ENCODE data around the gene TYW3.

Gene TYW3

DNA sequence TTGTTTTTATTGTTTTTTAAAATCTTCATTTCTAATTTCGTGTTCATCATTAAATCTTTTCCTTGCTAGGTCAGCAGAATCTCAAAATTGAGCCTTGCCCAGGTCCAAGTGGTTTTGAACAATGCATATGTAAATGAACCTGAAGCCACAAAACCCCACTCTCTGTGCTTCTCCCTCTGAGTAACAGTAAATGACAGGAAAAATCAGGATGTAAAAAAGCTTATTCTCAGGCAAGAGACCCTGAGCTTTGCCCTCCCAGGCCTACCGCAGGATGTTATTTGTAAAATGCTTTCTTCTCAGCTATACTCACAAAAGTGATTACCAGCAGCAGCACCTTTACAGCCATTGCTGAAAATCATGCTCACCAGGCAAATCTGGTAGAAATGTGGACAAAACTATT, 47.6 kb downstream of the TYW3 start:
- H3K4me1 ChIP-seq (ENCODE audit: control insufficient read depth in 5 of 5, insufficient read depth in 5 of 5, low read length in 5 of 5) = no peaks in the 10 kb centered on the region
- no peak overlapping the region for H3K9ac ChIP-seq (ENCODE audit: low read length in 5 of 5)
- no peaks in the 10 kb centered on the region for H3K36me3 ChIP-seq (ENCODE audit: control insufficient read depth in 5 of 5, insufficient read depth in 5 of 5, low read length in 5 of 5)
- H3K27ac ChIP-seq (ENCODE audit: low read depth, low read length) = no peak overlapping the region
- H3K9me3 ChIP-seq (ENCODE audit: control insufficient read depth in 5 of 5, low read length in 5 of 5) = no peaks in the 10 kb centered on the region
- H3K4me3 ChIP-seq (ENCODE audit: low read depth in 1 of 5, low read length in 5 of 5) = no peak overlapping the region
- peaks cover 0 to 3% (median 3%) of the 10 kb centered on the region in 5 donors for H3K27me3 ChIP-seq (ENCODE audit: control insufficient read depth in 5 of 5, insufficient read depth in 4 of 5, low read length in 5 of 5)

- H3K9ac ChIP-seq (ENCODE audit: low read length in 5 of 5) = no peak overlapping the region
- H3K27ac ChIP-seq (ENCODE audit: low read depth, low read length) = no peak overlapping the region
- H3K9me3 ChIP-seq (ENCODE audit: control insufficient read depth in 5 of 5, low read length in 5 of 5) = peaks cover 0 to 3% (median 0%) of the 10 kb centered on the region in 5 donors
- H3K36me3 ChIP-seq (ENCODE audit: control insufficient read depth in 5 of 5, insufficient read depth in 5 of 5, low read length in 5 of 5) = no peaks in the 10 kb centered on the region
- no peak overlapping the region for H3K4me3 ChIP-seq (ENCODE audit: low read depth in 1 of 5, low read length in 5 of 5)
- H3K4me1 ChIP-seq (ENCODE audit: control insufficient read depth in 5 of 5, insufficient read depth in 5 of 5, low read length in 5 of 5) = no peaks in the 10 kb centered on the region
- peaks cover 0 to 3% (median 3%) of the 10 kb centered on the region in 5 donors for H3K27me3 ChIP-seq (ENCODE audit: control insufficient read depth in 5 of 5, insufficient read depth in 4 of 5, low read length in 5 of 5)
Measured at GRCh38 chr1:74785944-74786343, 53.0 kb downstream of the TYW3 start.

DNA sequence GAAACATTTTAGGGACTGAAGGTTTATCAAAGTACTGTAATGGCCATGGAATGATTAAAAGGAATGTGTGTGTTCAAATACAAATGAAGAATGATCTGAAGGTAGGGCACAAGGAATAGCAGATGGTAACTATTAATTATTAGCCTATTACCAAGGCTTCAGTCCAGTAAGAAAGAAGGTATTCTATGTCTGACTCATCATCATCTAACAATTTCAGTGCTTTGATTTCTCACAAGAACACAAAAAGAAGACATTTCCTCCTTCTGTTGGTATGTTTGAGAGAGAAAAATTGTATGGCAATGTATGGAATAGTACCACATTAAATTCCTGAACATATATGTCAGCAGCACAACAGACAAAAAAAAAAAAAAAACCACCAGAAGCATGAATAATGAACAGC, 57.5 kb downstream of the TYW3 start:
- Histone ChIP-seq H3K4me3 (ENCODE audit: low read depth in 1 of 5, low read length in 5 of 5) (no peak overlapping the region), H3K27ac (ENCODE audit: low read depth, low read length) (no peak overlapping the region), H3K9ac (ENCODE audit: low read length in 5 of 5) (no peak overlapping the region), H3K36me3 (ENCODE audit: control insufficient read depth in 5 of 5, insufficient read depth in 5 of 5, low read length in 5 of 5) (no peaks in the 10 kb centered on the region), H3K4me1 (ENCODE audit: control insufficient read depth in 5 of 5, insufficient read depth in 5 of 5, low read length in 5 of 5) (no peaks in the 10 kb centered on the region), H3K27me3 (ENCODE audit: control insufficient read depth in 5 of 5, insufficient read depth in 4 of 5, low read length in 5 of 5) (no peaks in the 10 kb centered on the region), H3K9me3 (ENCODE audit: control insufficient read depth in 5 of 5, low read length in 5 of 5) (peaks cover 0 to 3% (median 0%) of the 10 kb centered on the region in 5 donors)

DNA sequence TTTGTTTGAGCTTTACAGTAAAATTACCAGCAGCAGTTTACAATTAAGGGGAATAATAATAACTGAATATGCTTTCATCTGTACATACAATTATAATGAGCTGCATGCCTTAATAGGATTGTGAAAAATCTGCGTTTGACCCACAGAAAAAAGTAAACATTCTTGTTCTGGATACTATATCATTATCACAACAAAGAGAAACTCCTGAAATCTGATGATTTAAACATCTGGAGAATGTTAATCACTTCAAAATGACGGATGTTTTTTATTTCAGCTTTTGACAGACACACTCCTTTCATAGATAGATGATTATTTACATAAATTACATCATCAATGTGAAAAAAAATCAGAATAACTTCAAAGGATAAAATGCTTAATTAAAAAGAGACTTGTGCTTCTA, 58.5 kb downstream of the TYW3 start:
- Histone ChIP-seq H3K27me3 (ENCODE audit: control insufficient read depth in 5 of 5, insufficient read depth in 4 of 5, low read length in 5 of 5) (no peaks in the 10 kb centered on the region), H3K27ac (ENCODE audit: low read depth, low read length) (no peak overlapping the region), H3K36me3 (ENCODE audit: control insufficient read depth in 5 of 5, insufficient read depth in 5 of 5, low read length in 5 of 5) (no peaks in the 10 kb centered on the region), H3K4me3 (ENCODE audit: low read depth in 1 of 5, low read length in 5 of 5) (no peak overlapping the region), H3K9me3 (ENCODE audit: control insufficient read depth in 5 of 5, low read length in 5 of 5) (peaks cover 0 to 3% (median 0%) of the 10 kb centered on the region in 5 donors), H3K4me1 (ENCODE audit: control insufficient read depth in 5 of 5, insufficient read depth in 5 of 5, low read length in 5 of 5) (no peaks in the 10 kb centered on the region), H3K9ac (ENCODE audit: low read length in 5 of 5) (no peak overlapping the region)

DNA sequence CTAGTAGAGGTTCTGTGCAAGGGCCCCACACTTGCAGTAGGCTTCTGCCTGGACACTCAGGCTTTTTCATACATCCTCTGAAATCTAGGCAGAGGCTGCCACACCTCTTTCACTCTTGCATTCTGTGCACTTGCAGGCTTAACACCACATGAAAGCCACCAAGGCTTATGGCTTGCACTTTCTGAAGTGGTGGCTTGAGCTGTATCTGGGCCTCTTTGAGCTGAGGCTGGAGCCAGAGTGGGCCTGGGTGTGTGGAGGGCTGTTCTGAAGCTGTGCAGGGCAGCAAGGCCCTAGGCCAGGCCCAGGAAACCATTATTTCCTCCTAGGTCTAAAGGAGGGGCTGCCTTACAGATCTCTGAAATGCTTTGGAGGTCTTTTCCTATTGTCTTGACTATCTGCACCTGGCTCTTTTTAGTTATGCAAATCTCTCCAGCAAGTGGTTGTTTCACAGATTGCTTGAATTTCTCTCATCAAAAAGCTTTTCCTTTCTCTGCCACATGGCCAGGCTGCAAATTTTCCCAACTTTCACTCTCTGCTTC, 66.2 kb downstream of the TYW3 start:
- no peaks in the 10 kb centered on the region for H3K4me1 ChIP-seq (ENCODE audit: control insufficient read depth in 5 of 5, insufficient read depth in 5 of 5, low read length in 5 of 5)
- H3K9ac ChIP-seq (ENCODE audit: low read length in 5 of 5) = no peak overlapping the region
- no peak overlapping the region for H3K4me3 ChIP-seq (ENCODE audit: low read depth in 1 of 5, low read length in 5 of 5)
- H3K27me3 ChIP-seq (ENCODE audit: control insufficient read depth in 5 of 5, insufficient read depth in 4 of 5, low read length in 5 of 5) = no peaks in the 10 kb centered on the region
- H3K9me3 ChIP-seq (ENCODE audit: control insufficient read depth in 5 of 5, low read length in 5 of 5) = peaks cover 0 to 4% (median 0%) of the 10 kb centered on the region in 5 donors
- no peak overlapping the region for H3K27ac ChIP-seq (ENCODE audit: low read depth, low read length)
- H3K36me3 ChIP-seq (ENCODE audit: control insufficient read depth in 5 of 5, insufficient read depth in 5 of 5, low read length in 5 of 5) = no peaks in the 10 kb centered on the region

DNA sequence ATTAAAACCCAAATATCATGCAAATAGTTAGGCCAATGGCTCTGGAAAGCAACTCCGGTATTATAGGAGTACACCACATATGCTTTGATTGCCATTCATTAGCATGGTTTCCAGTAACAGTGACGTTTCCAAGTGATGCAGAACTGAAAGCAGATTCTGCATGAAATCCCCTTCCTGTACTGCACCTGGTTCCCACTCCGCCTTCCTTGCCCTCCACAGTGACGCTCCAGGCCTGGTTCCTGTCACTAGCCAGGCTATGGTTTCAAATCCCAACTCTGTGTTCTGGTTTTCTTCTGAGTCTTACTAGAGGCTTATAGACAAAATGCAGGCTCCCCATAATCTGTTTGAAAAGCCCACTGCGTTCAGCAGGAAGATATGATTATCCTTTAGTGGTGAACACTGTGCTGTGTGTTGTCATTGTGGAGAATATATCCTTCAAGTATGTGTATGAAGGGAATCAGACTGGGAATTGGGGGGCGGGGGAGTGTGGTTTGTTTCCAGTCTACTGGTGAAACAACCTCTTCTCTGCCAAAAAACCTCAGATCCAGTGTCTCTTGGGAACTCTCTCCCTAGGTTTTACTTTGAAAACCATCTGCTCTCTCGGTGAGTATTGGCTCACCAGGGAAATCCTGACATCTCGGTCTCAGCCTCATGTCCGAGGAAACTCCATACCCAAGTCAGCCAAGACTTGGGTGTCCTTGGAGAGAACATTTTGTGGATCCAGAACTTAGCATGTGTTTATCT, 78.7 kb downstream of the TYW3 start:
- no peak overlapping the region for H3K9ac ChIP-seq (ENCODE audit: low read length in 5 of 5)

DNA sequence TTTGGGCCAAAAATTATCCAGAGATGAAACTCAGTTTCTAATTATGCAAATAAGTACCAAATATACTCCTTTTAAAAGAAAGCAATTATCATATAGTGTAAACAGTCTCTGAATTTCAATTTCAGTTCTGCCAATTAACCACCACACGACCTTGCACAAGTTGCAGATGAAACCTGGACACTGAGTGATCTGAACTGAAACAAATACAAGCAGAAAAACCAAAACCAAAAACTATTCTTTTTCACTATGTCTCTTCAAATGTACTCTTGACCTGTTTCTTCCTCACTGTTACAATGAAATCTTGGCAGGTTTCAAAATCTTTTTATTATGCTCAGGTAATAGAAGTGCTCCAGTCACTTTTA, 79.2 kb downstream of the TYW3 start:
- Histone ChIP-seq H3K9me3 (ENCODE audit: control insufficient read depth in 5 of 5, low read length in 5 of 5) (peaks cover 0 to 2% (median 0%) of the 10 kb centered on the region in 5 donors), H3K27ac (ENCODE audit: low read depth, low read length) (no peak overlapping the region), H3K9ac (ENCODE audit: low read length in 5 of 5) (no peak overlapping the region), H3K27me3 (ENCODE audit: control insufficient read depth in 5 of 5, insufficient read depth in 4 of 5, low read length in 5 of 5) (no peaks in the 10 kb centered on the region), H3K4me3 (ENCODE audit: low read depth in 1 of 5, low read length in 5 of 5) (no peak overlapping the region), H3K36me3 (ENCODE audit: control insufficient read depth in 5 of 5, insufficient read depth in 5 of 5, low read length in 5 of 5) (no peaks in the 10 kb centered on the region), H3K4me1 (ENCODE audit: control insufficient read depth in 5 of 5, insufficient read depth in 5 of 5, low read length in 5 of 5) (no peaks in the 10 kb centered on the region)

More for the DNA sequence above, 78.7 kb downstream of the TYW3 start:
- Histone ChIP-seq H3K27ac (ENCODE audit: low read depth, low read length) (no peak overlapping the region), H3K27me3 (ENCODE audit: control insufficient read depth in 5 of 5, insufficient read depth in 4 of 5, low read length in 5 of 5) (no peaks in the 10 kb centered on the region), H3K36me3 (ENCODE audit: control insufficient read depth in 5 of 5, insufficient read depth in 5 of 5, low read length in 5 of 5) (no peaks in the 10 kb centered on the region), H3K4me1 (ENCODE audit: control insufficient read depth in 5 of 5, insufficient read depth in 5 of 5, low read length in 5 of 5) (no peaks in the 10 kb centered on the region), H3K4me3 (ENCODE audit: low read depth in 1 of 5, low read length in 5 of 5) (no peak overlapping the region), H3K9me3 (ENCODE audit: control insufficient read depth in 5 of 5, low read length in 5 of 5) (no peaks in the 10 kb centered on the region)

Measured in subcutaneous abdominal adipose tissue (tissue), 5 donors.